ENCODE measurements around the gene VGLL4.
A peak's percentile ranks its signal among the peaks of the same experiment; 100 is the strongest.
"Not testable (repeated sequence)": the region's sequence is repeated elsewhere in the genome, so short reads cannot be mapped to it uniquely, and the experiment has no call there.

VGLL4 gene

DNA sequence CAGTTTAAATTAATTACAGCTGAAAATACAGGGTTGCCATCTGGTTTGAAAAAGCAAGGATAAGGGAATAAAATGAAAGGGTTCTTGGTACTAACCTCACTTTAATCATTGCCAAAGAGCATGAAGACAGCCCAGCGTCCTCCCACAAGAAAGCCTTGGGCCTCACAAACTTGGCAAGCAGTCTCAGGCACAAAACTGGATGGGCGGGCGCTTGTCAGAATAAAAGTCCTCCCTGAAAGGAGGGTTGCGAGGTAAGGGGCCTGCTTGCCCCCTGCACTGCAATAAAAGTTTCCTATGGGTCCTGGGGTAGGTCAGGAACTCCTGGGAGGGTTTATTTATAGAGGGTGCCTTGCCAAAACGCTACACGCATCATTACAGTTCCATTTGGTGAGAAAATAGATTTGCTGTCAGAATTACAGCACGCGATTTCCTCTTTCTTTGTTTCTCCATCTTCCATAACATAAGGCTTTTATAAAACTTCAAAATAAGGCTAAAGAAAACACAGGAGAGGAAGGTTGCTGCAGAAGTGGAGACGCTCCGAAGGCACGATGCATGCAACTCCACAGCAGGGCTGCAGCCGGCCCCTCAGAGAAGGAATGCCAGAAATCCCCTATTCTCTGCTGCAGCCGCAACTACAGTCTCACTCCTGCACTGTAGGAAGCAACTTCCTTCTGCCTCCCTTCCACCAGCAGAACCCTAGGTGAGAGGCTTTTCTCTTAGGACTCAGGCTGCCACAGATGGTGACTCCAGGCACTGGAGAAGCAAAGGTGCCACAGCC is 61.3 kb downstream of the VGLL4 start:
- peak overlapping the region; percentile 78 for H3K27ac ChIP-seq (ENCODE audit: low read depth, low read length)
- 9% methylated on average over 11 of the region's 13 CpGs for WGBS
- H3K4me1 ChIP-seq (ENCODE audit: insufficient read depth, low read length): peaks cover 32% of the 10 kb centered on the region
- H3K27me3 ChIP-seq (ENCODE audit: insufficient read depth, low read length): no peaks in the 10 kb centered on the region
- peak overlapping the region; percentile 55 for H3K4me3 ChIP-seq (ENCODE audit: low read length)
- H3K9me3 ChIP-seq (ENCODE audit: insufficient read depth, low read depth, low read length): no peaks in the 10 kb centered on the region
- H3K36me3 ChIP-seq (ENCODE audit: insufficient read depth, low read length): no peaks in the 10 kb centered on the region
- peak overlapping the region; percentile 45; the same call in 1 of the 2 replicates for H3K9ac ChIP-seq (ENCODE audit: low read depth, low read length)

GRCh38 chr3:11581237-11582190 is 62.2 kb downstream of the VGLL4 start:
- H3K9ac ChIP-seq (ENCODE audit: low read depth, low read length): peak overlapping the region; percentile 45; the same call in 1 of the 2 replicates
- no peaks in the 10 kb centered on the region for H3K27me3 ChIP-seq (ENCODE audit: insufficient read depth, low read length)
- peak overlapping the region; percentile 55 for H3K4me3 ChIP-seq (ENCODE audit: low read length)
- H3K9me3 ChIP-seq (ENCODE audit: insufficient read depth, low read depth, low read length): no peaks in the 10 kb centered on the region
- H3K4me1 ChIP-seq (ENCODE audit: insufficient read depth, low read length): peaks cover 32% of the 10 kb centered on the region
- no peaks in the 10 kb centered on the region for H3K36me3 ChIP-seq (ENCODE audit: insufficient read depth, low read length)
- 64% methylated on average over 13 of the region's 16 CpGs for whole genome bisulfite sequencing
- peak overlapping the region; percentile 78 for H3K27ac ChIP-seq (ENCODE audit: low read depth, low read length)

- WGBS: 95% methylated on average over 2 of the region's 2 CpGs
- Histone ChIP-seq H3K27me3 (ENCODE audit: insufficient read depth, low read length) (no peaks in the 10 kb centered on the region), H3K9me3 (ENCODE audit: insufficient read depth, low read depth, low read length) (no peaks in the 10 kb centered on the region), H3K36me3 (ENCODE audit: insufficient read depth, low read length) (no peaks in the 10 kb centered on the region), H3K4me1 (ENCODE audit: insufficient read depth, low read length) (peaks cover 32% of the 10 kb centered on the region), H3K27ac (ENCODE audit: low read depth, low read length) (no peak overlapping the region), H3K4me3 (ENCODE audit: low read length) (no peak overlapping the region), H3K9ac (ENCODE audit: low read depth, low read length) (no peak overlapping the region)
These were observed 63.1 kb downstream of the VGLL4 start for GRCh38 chr3:11580645-11581044.

DNA sequence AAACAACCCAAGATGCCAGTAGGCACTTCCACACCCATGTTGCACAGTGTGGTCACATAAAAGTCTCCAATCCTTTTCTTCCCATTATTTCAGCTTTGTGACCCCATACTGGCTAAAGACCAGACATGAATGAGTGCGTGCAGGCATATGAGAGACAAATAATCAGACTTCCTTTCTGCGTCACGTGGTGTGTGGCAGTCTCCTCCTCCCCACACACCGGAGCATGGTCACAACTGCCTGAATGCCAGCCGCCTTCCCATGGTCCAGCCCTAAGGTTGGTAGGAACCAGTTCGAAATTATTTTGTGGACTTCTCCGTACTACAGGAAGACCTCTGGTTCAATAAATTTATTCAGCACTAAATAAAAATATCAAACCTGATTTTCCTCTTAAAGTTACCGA is 65.5 kb downstream of the VGLL4 start:
- WGBS: 90% methylated on average over 7 of the region's 8 CpGs
- Histone ChIP-seq H3K9me3 (ENCODE audit: insufficient read depth, low read depth, low read length) (no peaks in the 10 kb centered on the region), H3K4me3 (ENCODE audit: low read length) (no peak overlapping the region), H3K4me1 (ENCODE audit: insufficient read depth, low read length) (peaks cover 18% of the 10 kb centered on the region), H3K27me3 (ENCODE audit: insufficient read depth, low read length) (no peaks in the 10 kb centered on the region), H3K9ac (ENCODE audit: low read depth, low read length) (no peak overlapping the region), H3K36me3 (ENCODE audit: insufficient read depth, low read length) (0 out of 2 replicates have a peak, but pooled peaks cover 3% of the 10 kb centered on the region), H3K27ac (ENCODE audit: low read depth, low read length) (no peak overlapping the region)

DNA sequence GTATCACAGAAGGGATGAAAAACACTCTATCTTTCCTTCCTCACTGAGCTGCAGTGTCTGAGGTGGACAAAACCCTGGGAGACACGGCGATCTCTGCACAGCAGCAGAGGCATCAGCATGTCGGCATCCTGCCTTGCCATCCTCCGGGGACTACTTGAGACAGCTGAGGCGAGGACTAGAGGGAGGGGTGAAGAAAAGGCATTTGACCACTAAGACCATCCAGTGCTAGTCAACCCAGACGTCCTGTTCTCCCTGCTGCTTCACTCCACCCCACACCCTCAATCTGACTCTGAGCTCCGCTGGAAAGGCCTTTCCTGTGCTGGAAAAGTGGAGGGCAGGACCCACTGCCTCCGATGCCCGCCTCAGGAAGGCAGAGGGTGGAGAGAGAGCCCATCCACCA is 67.3 kb downstream of the VGLL4 start:
- no peak overlapping the region for H3K9ac ChIP-seq (ENCODE audit: low read depth, low read length)
- no peak overlapping the region for H3K4me3 ChIP-seq (ENCODE audit: low read length)
- H3K27me3 ChIP-seq (ENCODE audit: insufficient read depth, low read length): no peaks in the 10 kb centered on the region
- H3K9me3 ChIP-seq (ENCODE audit: insufficient read depth, low read depth, low read length): no peaks in the 10 kb centered on the region
- 0 out of 2 replicates have a peak, but pooled peaks cover 3% of the 10 kb centered on the region for H3K36me3 ChIP-seq (ENCODE audit: insufficient read depth, low read length)
- WGBS: 88% methylated on average over 9 of the region's 9 CpGs
- H3K4me1 ChIP-seq (ENCODE audit: insufficient read depth, low read length): peaks cover 3% of the 10 kb centered on the region
- no peak overlapping the region for H3K27ac ChIP-seq (ENCODE audit: low read depth, low read length)

DNA sequence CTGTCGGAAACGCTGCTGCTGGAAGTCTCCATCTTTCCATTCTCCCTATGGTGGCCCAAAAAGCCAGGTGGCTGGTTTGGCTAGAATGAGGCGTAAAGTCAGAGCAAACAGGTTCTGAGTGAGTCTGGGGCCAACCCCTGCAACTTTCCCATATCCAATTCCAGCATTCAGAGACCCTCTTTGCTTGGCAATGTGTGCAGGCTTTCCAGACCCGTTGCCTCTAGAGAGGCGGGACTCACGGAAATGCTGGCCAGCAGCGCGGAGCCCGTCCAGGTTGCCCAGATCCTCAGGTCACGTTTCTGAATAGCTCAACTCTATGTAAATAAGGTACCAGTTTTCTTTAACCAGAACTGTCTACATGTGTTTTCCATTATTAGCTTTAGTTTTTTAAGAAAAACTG is 68.0 kb downstream of the VGLL4 start:
- H3K27ac ChIP-seq (ENCODE audit: low read depth, low read length): no peak overlapping the region
- no peak overlapping the region for H3K9ac ChIP-seq (ENCODE audit: low read depth, low read length)
- H3K27me3 ChIP-seq (ENCODE audit: insufficient read depth, low read length): no peaks in the 10 kb centered on the region
- H3K36me3 ChIP-seq (ENCODE audit: insufficient read depth, low read length): 0 out of 2 replicates have a peak, but pooled peaks cover 3% of the 10 kb centered on the region
- no peaks in the 10 kb centered on the region for H3K4me1 ChIP-seq (ENCODE audit: insufficient read depth, low read length)
- H3K4me3 ChIP-seq (ENCODE audit: low read length): no peak overlapping the region
- H3K9me3 ChIP-seq (ENCODE audit: insufficient read depth, low read depth, low read length): no peaks in the 10 kb centered on the region
- 94% methylated on average over 10 of the region's 10 CpGs for WGBS

- Histone ChIP-seq H3K36me3 (ENCODE audit: insufficient read depth, low read length) (0 out of 2 replicates have a peak, but pooled peaks cover 3% of the 10 kb centered on the region), H3K9ac (ENCODE audit: low read depth, low read length) (no peak overlapping the region), H3K4me1 (ENCODE audit: insufficient read depth, low read length) (no peaks in the 10 kb centered on the region), H3K27me3 (ENCODE audit: insufficient read depth, low read length) (no peaks in the 10 kb centered on the region), H3K27ac (ENCODE audit: low read depth, low read length) (no peak overlapping the region), H3K4me3 (ENCODE audit: low read length) (no peak overlapping the region), H3K9me3 (ENCODE audit: insufficient read depth, low read depth, low read length) (no peaks in the 10 kb centered on the region)
- 94% methylated on average over 17 of the region's 20 CpGs for WGBS
These were observed 68.6 kb downstream of the VGLL4 start for GRCh38 chr3:11574981-11575669.

GRCh38 chr3:11572660-11573059 is 71.1 kb downstream of the VGLL4 start:
- H3K27me3 ChIP-seq (ENCODE audit: insufficient read depth, low read length); H3K4me1 ChIP-seq (ENCODE audit: insufficient read depth, low read length); H3K4me3 ChIP-seq (ENCODE audit: low read length); H3K27ac ChIP-seq (ENCODE audit: low read depth, low read length); H3K9ac ChIP-seq (ENCODE audit: low read depth, low read length); H3K36me3 ChIP-seq (ENCODE audit: insufficient read depth, low read length); H3K9me3 ChIP-seq (ENCODE audit: insufficient read depth, low read depth, low read length): not testable (repeated sequence)
- 98% methylated on average over 11 of the region's 11 CpGs for WGBS

- Histone ChIP-seq H3K9ac (ENCODE audit: low read depth, low read length) (no peak overlapping the region), H3K27ac (ENCODE audit: low read depth, low read length) (no peak overlapping the region), H3K36me3 (ENCODE audit: insufficient read depth, low read length) (0 out of 2 replicates have a peak, but pooled peaks cover 6% of the 10 kb centered on the region), H3K4me3 (ENCODE audit: low read length) (no peak overlapping the region), H3K9me3 (ENCODE audit: insufficient read depth, low read depth, low read length) (no peaks in the 10 kb centered on the region), H3K4me1 (ENCODE audit: insufficient read depth, low read length) (no peaks in the 10 kb centered on the region), H3K27me3 (ENCODE audit: insufficient read depth, low read length) (no peaks in the 10 kb centered on the region)
- WGBS: 92% methylated on average over 20 of the region's 20 CpGs
These were observed 72.8 kb downstream of the VGLL4 start for GRCh38 chr3:11570789-11571495.

- Histone ChIP-seq H3K27me3 (ENCODE audit: insufficient read depth, low read length) (no peaks in the 10 kb centered on the region), H3K4me3 (ENCODE audit: low read length) (no peak overlapping the region)
These were observed 73.5 kb downstream of the VGLL4 start for GRCh38 chr3:11570251-11570650.

More at GRCh38 chr3:11570251-11570650, 73.5 kb downstream of the VGLL4 start:
- 96% methylated on average over 13 of the region's 13 CpGs for WGBS
- peaks cover 9% of the 10 kb centered on the region; the same call in 1 of the 2 replicates for H3K36me3 ChIP-seq (ENCODE audit: insufficient read depth, low read length)
- no peak overlapping the region for H3K9ac ChIP-seq (ENCODE audit: low read depth, low read length)
- H3K4me1 ChIP-seq (ENCODE audit: insufficient read depth, low read length): no peaks in the 10 kb centered on the region
- H3K27ac ChIP-seq (ENCODE audit: low read depth, low read length): no peak overlapping the region
- H3K9me3 ChIP-seq (ENCODE audit: insufficient read depth, low read depth, low read length): no peaks in the 10 kb centered on the region

All from HUES64 (cell line).